HEK293 (cell line): ENCODE results near the gene CRYBG2.

Experiments
- GLIS2 ChIP-seq: fragments of 450-650 bp; formaldehyde crosslinking; IDR thresholded peaks from 2 replicates; pipeline ENCODE4 v1.5.1; 2016; ENCODE audit warnings: missing biosample characterization, missing genetic modification characterization
- IKZF3 ChIP-seq: fragments of 450-650 bp; IDR thresholded peaks from 2 replicates; pipeline ENCODE4 v1.5.0; 2018; ENCODE audit warnings: missing biosample characterization, mild to moderate bottlenecking, missing genetic modification characterization, moderate library complexity
- KLF8 ChIP-seq: fragments of 450-650 bp; formaldehyde crosslinking; IDR thresholded peaks from 2 replicates; pipeline ENCODE4 v1.5.1; 2016; ENCODE audit warnings: missing biosample characterization, missing genetic modification characterization
- KLF9 ChIP-seq: fragments of 450-650 bp; formaldehyde crosslinking; IDR thresholded peaks from 2 replicates; pipeline ENCODE4 v1.5.1; 2016; ENCODE audit warnings: missing biosample characterization, missing genetic modification characterization, low read depth
- PATZ1 ChIP-seq: fragments of 450-650 bp; formaldehyde crosslinking; IDR thresholded peaks from 2 replicates; pipeline ENCODE4 v1.5.1; 2016; ENCODE audit warnings: missing biosample characterization, missing genetic modification characterization
- PRDM10 ChIP-seq: fragments of 450-650 bp; formaldehyde crosslinking; IDR thresholded peaks from 2 replicates; pipeline ENCODE4 v1.5.1; 2016; ENCODE audit warnings: missing biosample characterization, missing genetic modification characterization
- PRDM2 ChIP-seq: fragments of 450-650 bp; formaldehyde crosslinking; IDR thresholded peaks from 2 replicates; pipeline ENCODE4 v1.5.1; 2016; ENCODE audit warnings: missing biosample characterization, missing genetic modification characterization, borderline replicate concordance
- SP2 ChIP-seq: fragments of 450-650 bp; formaldehyde crosslinking; IDR thresholded peaks from 2 replicates; pipeline ENCODE4 v1.5.1; 2016; ENCODE audit warnings: missing biosample characterization, missing genetic modification characterization
- WT1 ChIP-seq: fragments of 450-650 bp; formaldehyde crosslinking; IDR thresholded peaks from 2 replicates; pipeline ENCODE4 v1.5.1; 2016; ENCODE audit warnings: missing biosample characterization, missing genetic modification characterization
- ZBTB17 ChIP-seq: fragments of 450-650 bp; formaldehyde crosslinking; IDR thresholded peaks from 2 replicates; pipeline ENCODE4 v1.5.1; 2016; ENCODE audit warnings: missing biosample characterization, missing genetic modification characterization
- ZBTB48 ChIP-seq: fragments of 450-650 bp; formaldehyde crosslinking; IDR thresholded peaks from 2 replicates; pipeline ENCODE4 v1.5.1; 2016; ENCODE audit warnings: missing biosample characterization, missing genetic modification characterization
- ZNF184 ChIP-seq: fragments of 450-650 bp; IDR thresholded peaks from 2 replicates; pipeline ENCODE4 v1.5.1; 2018; ENCODE audit warnings: missing biosample characterization, mild to moderate bottlenecking, missing genetic modification characterization
- ZNF214 ChIP-seq: fragments of 450-650 bp; formaldehyde crosslinking; IDR thresholded peaks from 2 replicates; pipeline ENCODE4 v1.5.1; 2017; ENCODE audit warnings: missing biosample characterization, mild to moderate bottlenecking, missing genetic modification characterization, borderline replicate concordance
- ZNF530 ChIP-seq: fragments of 450-650 bp; formaldehyde crosslinking; IDR thresholded peaks from 2 replicates; pipeline ENCODE4 v1.5.1; 2016; ENCODE audit warnings: low read depth, missing biosample characterization, missing genetic modification characterization
- ZNF596 ChIP-seq: fragments of 450-650 bp; IDR thresholded peaks from 2 replicates; pipeline ENCODE4 v1.5.0; 2018; ENCODE audit warnings: missing biosample characterization, mild to moderate bottlenecking, missing genetic modification characterization, moderate library complexity
- ZNF600 ChIP-seq: fragments of 450-650 bp; formaldehyde crosslinking; IDR thresholded peaks from 2 replicates; pipeline ENCODE4 v1.5.1; 2016; ENCODE audit warnings: missing biosample characterization, missing genetic modification characterization
- ZNF623 ChIP-seq: fragments of 450-650 bp; formaldehyde crosslinking; IDR thresholded peaks from 2 replicates; pipeline ENCODE4 v1.5.1; 2016; ENCODE audit warnings: missing biosample characterization, missing genetic modification characterization
- TF ChIP-seq, protein P1 (sequence below): fragments of 450-650 bp; formaldehyde crosslinking; IDR thresholded peaks from 2 replicates; pipeline ENCODE4 v1.5.1; 2017; ENCODE audit warnings: missing biosample characterization, missing genetic modification characterization
- TF ChIP-seq, protein P2 (sequence below): fragments of 450-650 bp; formaldehyde crosslinking; IDR thresholded peaks from 2 replicates; pipeline ENCODE4 v1.5.1; 2016; ENCODE audit warnings: missing biosample characterization, missing genetic modification characterization
- TF ChIP-seq, protein P3 (sequence below): fragments of 450-650 bp; formaldehyde crosslinking; optimal IDR thresholded peaks from 2 replicates; pipeline ENCODE3; 2016; ENCODE audit warnings: missing biosample characterization, mild to moderate bottlenecking, missing genetic modification characterization

CRYBG2 gene

DNA sequence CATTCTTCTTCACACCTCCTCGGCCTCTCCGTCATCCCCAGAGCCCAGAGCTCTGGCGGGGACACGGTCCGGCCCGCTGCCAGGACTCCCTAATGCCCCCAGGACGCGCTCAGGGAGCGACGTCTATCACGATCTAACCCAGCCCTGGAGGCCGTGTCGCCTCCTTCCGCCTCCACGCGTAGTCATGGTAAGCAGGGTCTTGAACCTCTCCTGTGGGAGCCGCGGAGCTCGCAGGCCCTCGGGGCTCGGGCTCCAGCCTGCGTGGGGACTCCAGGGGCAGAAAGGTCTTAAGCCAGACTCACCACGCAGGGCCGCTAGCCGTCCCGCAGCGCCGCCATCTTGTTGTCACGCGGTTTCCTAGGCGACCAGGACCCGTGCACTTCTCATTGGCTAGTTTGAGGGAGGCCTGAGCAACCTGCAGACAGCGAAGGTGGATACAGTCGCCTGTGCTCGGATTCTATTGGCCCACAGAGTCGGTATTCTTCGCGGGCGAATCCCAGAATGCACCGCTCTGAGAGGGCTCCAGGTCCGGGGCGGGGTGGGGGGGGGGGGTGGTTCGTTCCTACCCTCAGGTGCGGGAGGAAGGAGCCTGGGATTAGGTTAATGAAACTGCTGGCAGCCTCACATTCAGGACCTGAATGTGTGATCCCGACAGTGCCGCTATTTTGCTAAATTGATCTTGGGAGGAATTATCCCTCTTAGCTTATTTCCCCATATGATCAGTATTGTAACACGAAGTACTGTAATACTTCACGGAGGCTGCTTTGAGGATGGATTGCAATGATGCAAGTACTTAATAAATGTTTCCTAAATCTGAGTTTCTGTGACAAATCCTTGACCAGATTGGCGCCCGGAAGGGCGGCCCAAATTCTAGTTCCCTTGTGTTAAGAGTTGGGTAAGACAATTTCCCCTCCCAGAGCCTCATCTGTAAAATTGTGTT is 47.4 kb downstream of the CRYBG2 start, which contains the start of gene UBXN11 (continued):
- TF ChIP-seq ZNF214 (tag by site-specific recombination) (no peak), GLIS2 (tag by site-specific recombination) (peak; percentile 68; the same call in 1 of the 2 replicates), KLF9 (tag by site-specific recombination) (0 out of 2 replicates have a peak, but pooled peaks have one; percentile 28), KLF8 (tag by site-specific recombination) (peak; percentile 27; the same call in 1 of the 2 replicates), ZNF184 (no peak), PRDM10 (tag by site-specific recombination) (peak; percentile 76), SP2 (tag by site-specific recombination) (peak; percentile 86), ZBTB17 (peak; percentile 77; the same call in 1 of the 2 replicates), ZNF600 (tag by site-specific recombination) (no peak), IKZF3 (no peak), ZNF530 (tag by site-specific recombination) (no peak), PRDM2 (tag by site-specific recombination) (no peak), WT1 (tag by site-specific recombination) (0 out of 2 replicates have a peak, but pooled peaks have one; percentile 13), PATZ1 (tag by site-specific recombination) (peak; percentile 66; the same call in 1 of the 2 replicates), ZBTB48 (peak; percentile 62), ZNF596 (tag by site-specific recombination) (no peak), ZNF623 (tag by site-specific recombination) (no peak)
- TF ChIP-seq, protein P1, sequence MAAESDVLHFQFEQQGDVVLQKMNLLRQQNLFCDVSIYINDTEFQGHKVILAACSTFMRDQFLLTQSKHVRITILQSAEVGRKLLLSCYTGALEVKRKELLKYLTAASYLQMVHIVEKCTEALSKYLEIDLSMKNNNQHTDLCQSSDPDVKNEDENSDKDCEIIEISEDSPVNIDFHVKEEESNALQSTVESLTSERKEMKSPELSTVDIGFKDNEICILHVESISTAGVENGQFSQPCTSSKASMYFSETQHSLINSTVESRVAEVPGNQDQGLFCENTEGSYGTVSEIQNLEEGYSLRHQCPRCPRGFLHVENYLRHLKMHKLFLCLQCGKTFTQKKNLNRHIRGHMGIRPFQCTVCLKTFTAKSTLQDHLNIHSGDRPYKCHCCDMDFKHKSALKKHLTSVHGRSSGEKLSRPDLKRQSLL (tag by site-specific recombination): 0 out of 2 replicates have a peak, but pooled peaks have one; percentile 7
- TF ChIP-seq, protein P2, sequence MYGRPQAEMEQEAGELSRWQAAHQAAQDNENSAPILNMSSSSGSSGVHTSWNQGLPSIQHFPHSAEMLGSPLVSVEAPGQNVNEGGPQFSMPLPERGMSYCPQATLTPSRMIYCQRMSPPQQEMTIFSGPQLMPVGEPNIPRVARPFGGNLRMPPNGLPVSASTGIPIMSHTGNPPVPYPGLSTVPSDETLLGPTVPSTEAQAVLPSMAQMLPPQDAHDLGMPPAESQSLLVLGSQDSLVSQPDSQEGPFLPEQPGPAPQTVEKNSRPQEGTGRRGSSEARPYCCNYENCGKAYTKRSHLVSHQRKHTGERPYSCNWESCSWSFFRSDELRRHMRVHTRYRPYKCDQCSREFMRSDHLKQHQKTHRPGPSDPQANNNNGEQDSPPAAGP: 0 out of 2 replicates have a peak, but pooled peaks have one; percentile 32
- TF ChIP-seq, protein P3, sequence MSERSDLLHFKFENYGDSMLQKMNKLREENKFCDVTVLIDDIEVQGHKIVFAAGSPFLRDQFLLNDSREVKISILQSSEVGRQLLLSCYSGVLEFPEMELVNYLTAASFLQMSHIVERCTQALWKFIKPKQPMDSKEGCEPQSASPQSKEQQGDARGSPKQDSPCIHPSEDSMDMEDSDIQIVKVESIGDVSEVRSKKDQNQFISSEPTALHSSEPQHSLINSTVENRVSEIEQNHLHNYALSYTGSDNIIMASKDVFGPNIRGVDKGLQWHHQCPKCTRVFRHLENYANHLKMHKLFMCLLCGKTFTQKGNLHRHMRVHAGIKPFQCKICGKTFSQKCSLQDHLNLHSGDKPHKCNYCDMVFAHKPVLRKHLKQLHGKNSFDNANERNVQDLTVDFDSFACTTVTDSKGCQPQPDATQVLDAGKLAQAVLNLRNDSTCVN (tag by site-specific recombination): peak; percentile 38
